Activated naive CD4-positive, alpha-beta T cell treated with anti-CD3 and anti-CD28 coated beads for 36 hours (primary cell): ENCODE data around the gene C4A. TPM values are rescaled to one million over a fixed set of nuclear protein-coding genes. Genes with fewer than 3 reads are reported as not detected.
"Not testable (repeated sequence)": the region's sequence is repeated elsewhere in the genome, so short reads cannot be mapped to it uniquely, and the experiment has no call there.

ENCODE experiments used
- CTCF ChIA-PET: fragments of 350-600 bp; sonication (Branson Sonifier 250); formaldehyde crosslinking; loops from one replicate; lab custom pipeline; 2021; ENCODE audit warnings: antibody characterized with exemption; lab: Charles Lee
- DNase-seq: peaks from one replicate; pipeline ENCODE4 v3.0.0-alpha.2; 2020
- H3K27ac Mint-ChIP-seq: one replicate; pipeline ENCODE4 v1.8.0; 2021; ENCODE audit warnings: mild to moderate bottlenecking, mixed read lengths
- H3K27me3 Mint-ChIP-seq: one replicate; pipeline ENCODE4 v1.8.0; 2021; ENCODE audit warnings: low read depth, mixed read lengths
- H3K36me3 Mint-ChIP-seq: one replicate; pipeline ENCODE4 v1.8.0; 2021; ENCODE audit warnings: low read depth, mixed read lengths
- H3K4me1 Mint-ChIP-seq: one replicate; pipeline ENCODE4 v1.8.0; 2021; ENCODE audit warnings: low read depth, mixed read lengths
- H3K4me3 Mint-ChIP-seq: one replicate; pipeline ENCODE4 v1.8.0; 2021; ENCODE audit warnings: mild to moderate bottlenecking, moderate library complexity, mixed read lengths
- H3K9me3 Mint-ChIP-seq: one replicate; pipeline ENCODE4 v1.8.0; 2021; ENCODE audit warnings: mixed read lengths
- intact Hi-C: fragments of 100-400 bp; cut with micrococcal nuclease; formaldehyde crosslinking; loops from one replicate; pipeline ENCODE4 v1.15.1; 2023
- total RNA-seq, 2 experiments: library from RNA; stranded (reverse); gene quantifications; one replicate each; pipeline ENCODE4 v1.2.3, GENCODE V29; 2021

Gene C4A
- 1 to 10 TPM; 3.2 to 3.5 TPM for total RNA-seq

GRCh38 chr6:31981744-31982143, at the start of gene C4A:
Gene C4A, plus strand, starts transcription at chr6:31982057. Its CDS starts 51 bp downstream, at chr6:31982108.
- H3K4me3 Mint-ChIP-seq, H3K27me3 Mint-ChIP-seq, DNase-seq, H3K27ac Mint-ChIP-seq, H3K9me3 Mint-ChIP-seq, H3K36me3 Mint-ChIP-seq, intact Hi-C loops, CTCF ChIA-PET: not testable (repeated sequence)
- H3K4me1 Mint-ChIP-seq, result peaks cover 16% of the 10 kb centered on the region

- H3K27ac Mint-ChIP-seq, H3K27me3 Mint-ChIP-seq, CTCF ChIA-PET, H3K36me3 Mint-ChIP-seq, H3K9me3 Mint-ChIP-seq, H3K4me3 Mint-ChIP-seq, intact Hi-C loops, H3K4me1 Mint-ChIP-seq, DNase-seq: not testable (repeated sequence)
Observed at GRCh38 chr6:31932137-31932536, 49.7 kb upstream of the C4A start.

GRCh38 chr6:31933537-31933936, 48.3 kb upstream of the C4A start:
- CTCF ChIA-PET, result no interaction called here
- Mint-ChIP-seq H3K36me3 (no peaks in the 10 kb centered on the region), H3K9me3 (no peaks in the 10 kb centered on the region), H3K4me1 (no peaks in the 10 kb centered on the region), H3K27ac (no peak overlapping the region), H3K27me3 (no peaks in the 10 kb centered on the region), H3K4me3 (no peak overlapping the region)
- no peak for DNase-seq
- intact Hi-C loops, result no loop called here

DNA sequence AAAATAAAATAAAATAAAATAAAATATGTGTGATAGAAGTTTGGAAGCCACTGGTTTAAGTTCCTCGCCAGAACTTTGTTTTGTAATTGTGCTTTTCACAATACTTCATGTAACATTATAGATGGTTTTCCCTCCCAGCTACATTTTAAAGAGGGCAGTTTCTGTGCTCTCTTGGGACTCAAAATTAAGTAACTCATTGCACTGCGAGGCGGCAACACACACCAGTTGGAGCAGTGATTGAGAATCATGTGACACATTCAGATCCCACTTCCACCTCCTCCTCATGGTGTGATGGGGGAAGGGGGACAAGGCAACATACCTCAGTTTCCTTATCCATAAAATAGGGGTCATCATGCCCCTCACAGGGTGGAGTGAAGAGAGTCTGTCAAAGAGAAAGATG, 46.8 kb upstream of the C4A start:
- H3K4me3 Mint-ChIP-seq, result no peak overlapping the region
- CTCF ChIA-PET, result interaction anchor here (2.7 kb wide), 1 partner anchor 18 kb away, joined by 8 read pairs; no protein-coding TSS in a partner anchor

DNA sequence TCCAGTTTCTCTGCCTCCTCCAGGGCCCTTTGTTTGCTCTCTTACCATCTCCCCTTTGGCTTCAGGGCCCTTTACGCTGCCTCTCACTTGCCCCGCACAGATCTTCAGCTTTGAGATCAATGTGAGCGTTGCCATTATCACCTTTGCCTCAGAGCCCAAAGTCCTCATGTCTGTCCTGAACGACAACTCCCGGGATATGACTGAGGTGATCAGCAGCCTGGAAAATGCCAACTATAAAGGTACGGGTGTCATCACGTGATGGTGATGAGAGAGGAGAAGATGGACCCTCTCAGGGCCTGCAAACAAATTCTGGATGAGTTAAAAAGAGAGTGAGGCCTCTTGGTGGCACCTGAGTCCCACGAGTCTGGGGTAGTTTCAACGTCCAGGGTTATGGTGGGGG, 46.0 kb upstream of the C4A start:
- H3K27me3 Mint-ChIP-seq, result no peaks in the 10 kb centered on the region
- no peaks in the 10 kb centered on the region for H3K4me1 Mint-ChIP-seq
- H3K4me3 Mint-ChIP-seq, result no peak overlapping the region
- no peak overlapping the region for H3K27ac Mint-ChIP-seq
- intact Hi-C loops, result no loop called here
- DNase-seq, result no peak
- H3K36me3 Mint-ChIP-seq, result no peaks in the 10 kb centered on the region
- CTCF ChIA-PET, result interaction anchor here (0.6 to 2.7 kb wide), 2 partner anchors 17 to 247 kb away, joined by 4 to 8 read pairs; no protein-coding TSS in a partner anchor
- H3K9me3 Mint-ChIP-seq, result no peaks in the 10 kb centered on the region

More for the DNA sequence above, 46.8 kb upstream of the C4A start:
- intact Hi-C loops, result no loop called here
- Mint-ChIP-seq H3K27ac (no peak overlapping the region), H3K36me3 (no peaks in the 10 kb centered on the region), H3K9me3 (no peaks in the 10 kb centered on the region), H3K4me1 (no peaks in the 10 kb centered on the region), H3K27me3 (no peaks in the 10 kb centered on the region)
- no peak for DNase-seq

- Mint-ChIP-seq H3K4me3 (no peak overlapping the region), H3K4me1 (peaks cover under 1% of the 10 kb centered on the region), H3K27me3 (peaks cover 1% of the 10 kb centered on the region), H3K36me3 (no peaks in the 10 kb centered on the region), H3K9me3 (no peaks in the 10 kb centered on the region), H3K27ac (no peak overlapping the region)
- intact Hi-C loops, result no loop called here
- DNase-seq, result no peak
- CTCF ChIA-PET, result interaction anchor here (0.6 to 2.9 kb wide), 3 partner anchors 12 to 297 kb away, joined by 3 to 16 read pairs (median 3); no protein-coding TSS in a partner anchor
Observed at GRCh38 chr6:31940256-31940664, 41.6 kb upstream of the C4A start.

DNA sequence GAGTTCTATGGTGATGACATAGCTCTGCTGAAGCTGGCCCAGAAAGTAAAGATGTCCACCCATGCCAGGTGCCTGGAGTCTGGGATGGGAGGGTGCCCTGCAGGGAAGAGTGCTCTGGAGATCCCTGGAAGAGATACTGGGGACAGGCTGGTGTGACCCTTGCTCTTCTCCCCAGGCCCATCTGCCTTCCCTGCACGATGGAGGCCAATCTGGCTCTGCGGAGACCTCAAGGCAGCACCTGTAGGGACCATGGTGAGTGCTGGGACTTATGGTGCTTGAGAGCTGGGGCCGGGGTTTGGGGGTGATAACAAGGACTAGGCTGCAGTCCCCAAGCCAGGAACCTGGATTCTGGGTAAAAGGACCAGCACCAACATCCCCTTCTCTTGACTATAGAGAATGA, 38.1 kb upstream of the C4A start:
- no peak overlapping the region for H3K27ac Mint-ChIP-seq
- DNase-seq, result no peak
- no peaks in the 10 kb centered on the region for H3K36me3 Mint-ChIP-seq
- CTCF ChIA-PET, result interaction anchor here (2.8 kb wide), 1 partner anchor 8 kb away, joined by 14 read pairs; no protein-coding TSS in a partner anchor
- H3K9me3 Mint-ChIP-seq, result no peaks in the 10 kb centered on the region
- peaks cover 2% of the 10 kb centered on the region for H3K27me3 Mint-ChIP-seq
- intact Hi-C loops, result no loop called here
- no peak overlapping the region for H3K4me3 Mint-ChIP-seq
- peaks cover 7% of the 10 kb centered on the region for H3K4me1 Mint-ChIP-seq

DNA sequence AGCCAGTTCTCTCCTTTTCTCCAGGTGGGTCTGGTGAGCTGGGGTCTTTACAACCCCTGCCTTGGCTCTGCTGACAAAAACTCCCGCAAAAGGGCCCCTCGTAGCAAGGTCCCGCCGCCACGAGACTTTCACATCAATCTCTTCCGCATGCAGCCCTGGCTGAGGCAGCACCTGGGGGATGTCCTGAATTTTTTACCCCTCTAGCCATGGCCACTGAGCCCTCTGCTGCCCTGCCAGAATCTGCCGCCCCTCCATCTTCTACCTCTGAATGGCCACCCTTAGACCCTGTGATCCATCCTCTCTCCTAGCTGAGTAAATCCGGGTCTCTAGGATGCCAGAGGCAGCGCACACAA, 36.7 kb upstream of the C4A start:
- Mint-ChIP-seq H3K4me3 (no peak overlapping the region), H3K27me3 (peaks cover 2% of the 10 kb centered on the region), H3K9me3 (no peaks in the 10 kb centered on the region), H3K27ac (no peak overlapping the region), H3K4me1 (peaks cover 7% of the 10 kb centered on the region), H3K36me3 (no peaks in the 10 kb centered on the region)
- CTCF ChIA-PET, result no interaction called here
- DNase-seq, result no peak
- intact Hi-C loops, result no loop called here

DNA sequence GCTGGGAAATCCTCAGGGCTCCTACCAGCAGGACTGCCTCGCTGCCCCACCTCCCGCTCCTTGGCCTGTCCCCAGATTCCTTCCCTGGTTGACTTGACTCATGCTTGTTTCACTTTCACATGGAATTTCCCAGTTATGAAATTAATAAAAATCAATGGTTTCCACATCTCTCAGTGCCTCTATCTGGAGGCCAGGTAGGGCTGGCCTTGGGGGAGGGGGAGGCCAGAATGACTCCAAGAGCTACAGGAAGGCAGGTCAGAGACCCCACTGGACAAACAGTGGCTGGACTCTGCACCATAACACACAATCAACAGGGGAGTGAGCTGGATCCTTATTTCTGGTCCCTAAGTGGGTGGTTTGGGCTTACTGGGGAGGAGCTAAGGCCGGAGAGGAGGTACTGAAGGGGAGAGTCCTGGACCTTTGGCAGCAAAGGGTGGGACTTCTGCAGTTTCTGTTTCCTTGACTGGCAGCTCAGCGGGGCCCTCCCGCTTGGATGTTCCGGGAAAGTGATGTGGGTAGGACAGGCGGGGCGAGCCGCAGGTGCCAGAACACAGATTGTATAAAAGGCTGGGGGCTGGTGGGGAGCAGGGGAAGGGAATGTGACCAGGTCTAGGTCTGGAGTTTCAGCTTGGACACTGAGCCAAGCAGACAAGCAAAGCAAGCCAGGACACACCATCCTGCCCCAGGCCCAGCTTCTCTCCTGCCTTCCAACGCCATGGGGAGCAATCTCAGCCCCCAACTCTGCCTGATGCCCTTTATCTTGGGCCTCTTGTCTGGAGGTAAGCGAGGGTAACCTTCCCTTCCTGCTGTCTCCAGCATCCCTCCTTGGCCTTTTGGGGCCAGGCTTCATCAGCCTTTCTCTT, 36.1 kb upstream of the C4A start, which contains the start of gene CFB:
Gene CFB (plus strand): TSS at position 589 of the 863 bp plus-strand sequence. CDS start 127 bp downstream, at position 716.
- CTCF ChIA-PET, result no interaction called here
- intact Hi-C loops, result no loop called here
- Mint-ChIP-seq H3K4me3 (no peak within 1 kb of the TSS), H3K4me1 (peaks cover 7% of the 10 kb centered on the region), H3K27ac (no peak within 1 kb of the TSS), H3K27me3 (peaks cover 2% of the 10 kb centered on the region), H3K36me3 (no peaks in the 10 kb centered on the region), H3K9me3 (no peaks in the 10 kb centered on the region)
- peak; percentile 36 for DNase-seq

GRCh38 chr6:31946370-31946885, 35.4 kb upstream of the C4A start:
- Mint-ChIP-seq H3K4me1 (peaks cover 7% of the 10 kb centered on the region), H3K9me3 (no peaks in the 10 kb centered on the region), H3K27me3 (peaks cover 2% of the 10 kb centered on the region), H3K36me3 (no peaks in the 10 kb centered on the region), H3K4me3 (no peak overlapping the region), H3K27ac (no peak overlapping the region)
- intact Hi-C loops, result no loop called here
- DNase-seq, result no peak
- CTCF ChIA-PET, result no interaction called here

- no peaks in the 10 kb centered on the region for H3K36me3 Mint-ChIP-seq
- peaks cover 2% of the 10 kb centered on the region for H3K27me3 Mint-ChIP-seq
- no peak overlapping the region for H3K27ac Mint-ChIP-seq
- H3K4me1 Mint-ChIP-seq, result peaks cover 7% of the 10 kb centered on the region
- H3K4me3 Mint-ChIP-seq, result no peak overlapping the region
- no peak for DNase-seq
- CTCF ChIA-PET, result no interaction called here
- intact Hi-C loops, result no loop called here
- H3K9me3 Mint-ChIP-seq, result no peaks in the 10 kb centered on the region
Observed at GRCh38 chr6:31947070-31947675, 34.7 kb upstream of the C4A start.

DNA sequence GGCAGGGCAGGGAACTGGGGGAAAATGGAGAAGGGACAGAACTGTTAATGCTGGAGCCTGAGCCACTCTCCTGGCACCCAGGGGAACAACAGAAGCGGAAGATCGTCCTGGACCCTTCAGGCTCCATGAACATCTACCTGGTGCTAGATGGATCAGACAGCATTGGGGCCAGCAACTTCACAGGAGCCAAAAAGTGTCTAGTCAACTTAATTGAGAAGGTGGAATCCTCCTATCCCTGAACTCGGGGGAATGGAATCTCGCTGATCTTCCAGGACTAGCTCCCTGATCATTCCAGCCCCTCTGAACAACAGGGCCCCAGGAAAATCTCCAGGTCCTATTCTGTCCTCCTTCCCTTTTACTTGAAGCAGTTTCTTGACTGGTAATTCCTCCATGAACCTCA, 34.0 kb upstream of the C4A start:
- Mint-ChIP-seq H3K4me3 (no peak overlapping the region), H3K9me3 (no peaks in the 10 kb centered on the region), H3K36me3 (peaks cover 3% of the 10 kb centered on the region), H3K27ac (no peak overlapping the region), H3K27me3 (peaks cover 2% of the 10 kb centered on the region), H3K4me1 (peaks cover 7% of the 10 kb centered on the region)
- DNase-seq, result no peak
- CTCF ChIA-PET, result no interaction called here
- intact Hi-C loops, result no loop called here
